MM.1S (cell line): ENCODE results near the gene PROX2.

Source experiments
- DNase-seq: peaks from one replicate; pipeline ENCODE4 v3.0.0-alpha.2; 2015
- H2AFZ ChIP-seq: fragments of 300-600 bp; sonication (generic); 2 replicates; pipeline ENCODE4 v1.6.0; 2016; ENCODE audit warnings: antibody characterized with exemption, low read length
- H3F3A ChIP-seq: fragments of 300-600 bp; sonication (generic); 2 replicates; pipeline ENCODE4 v1.6.1; 2016; ENCODE audit warnings: mild to moderate bottlenecking, antibody characterized with exemption, low read length, moderate library complexity, mixed read lengths; ENCODE audit not compliant: insufficient read depth
- H3K27ac ChIP-seq: fragments of 300-600 bp; sonication (generic); 2 replicates; pipeline ENCODE4 v1.5.1; 2016; ENCODE audit warnings: mild to moderate bottlenecking, low read length
- H3K27me3 ChIP-seq: fragments of 300-600 bp; sonication (generic); replicated peaks from 2 replicates; pipeline ENCODE4 v1.6.0; 2016; ENCODE audit warnings: low read length; ENCODE audit not compliant: insufficient read depth
- H3K36me3 ChIP-seq: fragments of 300-600 bp; sonication (generic); replicated peaks from 2 replicates; pipeline ENCODE4 v1.6.1; 2016; ENCODE audit warnings: mild to moderate bottlenecking, low read length, mixed read lengths; ENCODE audit not compliant: insufficient read depth
- H3K4me1 ChIP-seq: fragments of 300-600 bp; sonication (generic); 2 replicates; pipeline ENCODE4 v1.6.1; 2016; ENCODE audit warnings: low read length, mixed read lengths
- H3K4me2 ChIP-seq: fragments of 300-600 bp; sonication (generic); 2 replicates; pipeline ENCODE4 v1.6.0; 2016; ENCODE audit warnings: low read depth, low read length
- H3K4me3 ChIP-seq: fragments of 300-600 bp; sonication (generic); 2 replicates; pipeline ENCODE4 v1.5.1; 2016; ENCODE audit warnings: low read length, mixed read lengths
- H3K79me2 ChIP-seq: fragments of 300-600 bp; sonication (generic); 2 replicates; pipeline ENCODE4 v1.6.1; 2016; ENCODE audit warnings: mixed run types, low read length, mixed read lengths
- H3K9ac ChIP-seq: fragments of 300-600 bp; sonication (generic); 2 replicates; pipeline ENCODE4 v1.6.1; 2016; ENCODE audit warnings: low read length, mixed read lengths
- H3K9me2 ChIP-seq: fragments of 300-600 bp; sonication (generic); replicated peaks from 2 replicates; pipeline ENCODE4 v1.6.1; 2016; ENCODE audit warnings: mild to moderate bottlenecking, low read length, mixed read lengths; ENCODE audit not compliant: insufficient read depth
- H3K9me3 ChIP-seq: fragments of 300-600 bp; sonication (generic); replicated peaks from 2 replicates; pipeline ENCODE4 v1.6.1; 2016; ENCODE audit warnings: mild to moderate bottlenecking, low read length, mixed read lengths; ENCODE audit not compliant: insufficient read depth
- H4K20me1 ChIP-seq: fragments of 300-600 bp; sonication (generic); 2 replicates; pipeline ENCODE4 v1.6.1; 2016; ENCODE audit warnings: mild to moderate bottlenecking, low read length, moderate library complexity, mixed read lengths; ENCODE audit not compliant: insufficient read depth
- EZH2 ChIP-seq: fragments of 300-600 bp; sonication (generic); optimal IDR thresholded peaks from 2 replicates; pipeline ENCODE3; 2017; ENCODE audit warnings: low read depth, mild to moderate bottlenecking, antibody characterized with exemption, low read length, mixed read lengths
- EZH2phosphoT487 ChIP-seq: fragments of 300-600 bp; sonication (generic); IDR thresholded peaks from 2 replicates; pipeline ENCODE4 v1.6.1; 2018; ENCODE audit warnings: antibody characterized with exemption, low read length
- TF ChIP-seq, protein P1 (sequence below): fragments of 300-600 bp; sonication (generic); IDR thresholded peaks from 2 replicates; pipeline ENCODE4 v1.5.1; 2016; ENCODE audit warnings: antibody characterized with exemption, low read length, mixed read lengths

PROX2 gene

DNA sequence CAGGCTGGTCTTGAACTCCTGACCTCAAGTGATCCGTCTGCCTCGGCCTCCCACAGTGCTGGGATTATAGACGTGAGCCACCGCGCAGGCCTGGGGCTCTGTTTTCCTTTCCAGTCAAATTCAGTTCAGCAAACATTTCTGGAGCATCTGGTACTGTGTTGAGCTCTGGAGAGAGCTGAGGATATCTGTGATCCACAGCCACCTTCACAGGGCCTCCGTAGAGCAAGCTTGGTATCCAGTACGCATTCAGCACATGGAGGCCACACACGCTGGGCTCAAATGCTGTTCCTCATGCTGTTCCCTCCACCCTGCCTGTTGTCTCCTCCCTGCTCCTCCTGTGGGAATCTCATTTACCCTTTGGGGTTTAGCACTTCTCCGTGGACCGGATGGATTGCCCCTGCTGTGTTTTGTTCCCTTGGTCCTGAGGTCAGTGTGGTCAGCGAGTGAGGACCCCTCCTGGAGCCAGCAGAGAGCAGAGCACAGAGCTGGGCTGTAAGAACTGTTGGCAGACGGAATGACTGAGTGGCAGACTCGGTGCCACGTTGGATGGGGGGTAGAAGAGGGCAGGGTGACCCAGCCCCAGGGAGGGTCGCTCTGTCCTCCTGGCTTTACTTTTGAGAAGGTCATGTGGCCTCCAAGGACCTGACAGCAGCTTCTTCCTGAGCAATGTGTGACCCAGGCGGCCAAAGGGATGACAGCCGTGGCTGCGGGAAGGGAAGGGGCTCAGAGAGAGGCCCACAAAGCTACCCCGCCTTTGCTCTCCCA is 46.2 kb upstream of the PROX2 start:
- no peaks in the 10 kb centered on the region for H4K20me1 ChIP-seq
- H2AFZ ChIP-seq, result peak overlapping the region; percentile 80
- H3K9me2 ChIP-seq, result no peaks in the 10 kb centered on the region
- no peaks in the 10 kb centered on the region for H3K9me3 ChIP-seq
- no peaks in the 10 kb centered on the region for H3K4me1 ChIP-seq
- no peaks in the 10 kb centered on the region for H3K79me2 ChIP-seq
- no peaks in the 10 kb centered on the region for H3K27me3 ChIP-seq
- peak overlapping the region; percentile 70 for H3K4me2 ChIP-seq
- H3F3A ChIP-seq, result no peaks in the 10 kb centered on the region
- no peak overlapping the region for H3K27ac ChIP-seq
- peak overlapping the region; percentile 74 for H3K4me3 ChIP-seq
- no peaks in the 10 kb centered on the region for H3K36me3 ChIP-seq
- H3K9ac ChIP-seq, result peak overlapping the region; percentile 72; the same call in 1 of the 2 replicates
- DNase-seq, result no peak
- TF ChIP-seq EZH2phosphoT487, result no peak
- no peak for TF ChIP-seq EZH2
- TF ChIP-seq, protein P1, sequence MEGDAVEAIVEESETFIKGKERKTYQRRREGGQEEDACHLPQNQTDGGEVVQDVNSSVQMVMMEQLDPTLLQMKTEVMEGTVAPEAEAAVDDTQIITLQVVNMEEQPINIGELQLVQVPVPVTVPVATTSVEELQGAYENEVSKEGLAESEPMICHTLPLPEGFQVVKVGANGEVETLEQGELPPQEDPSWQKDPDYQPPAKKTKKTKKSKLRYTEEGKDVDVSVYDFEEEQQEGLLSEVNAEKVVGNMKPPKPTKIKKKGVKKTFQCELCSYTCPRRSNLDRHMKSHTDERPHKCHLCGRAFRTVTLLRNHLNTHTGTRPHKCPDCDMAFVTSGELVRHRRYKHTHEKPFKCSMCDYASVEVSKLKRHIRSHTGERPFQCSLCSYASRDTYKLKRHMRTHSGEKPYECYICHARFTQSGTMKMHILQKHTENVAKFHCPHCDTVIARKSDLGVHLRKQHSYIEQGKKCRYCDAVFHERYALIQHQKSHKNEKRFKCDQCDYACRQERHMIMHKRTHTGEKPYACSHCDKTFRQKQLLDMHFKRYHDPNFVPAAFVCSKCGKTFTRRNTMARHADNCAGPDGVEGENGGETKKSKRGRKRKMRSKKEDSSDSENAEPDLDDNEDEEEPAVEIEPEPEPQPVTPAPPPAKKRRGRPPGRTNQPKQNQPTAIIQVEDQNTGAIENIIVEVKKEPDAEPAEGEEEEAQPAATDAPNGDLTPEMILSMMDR, result no peak

DNA sequence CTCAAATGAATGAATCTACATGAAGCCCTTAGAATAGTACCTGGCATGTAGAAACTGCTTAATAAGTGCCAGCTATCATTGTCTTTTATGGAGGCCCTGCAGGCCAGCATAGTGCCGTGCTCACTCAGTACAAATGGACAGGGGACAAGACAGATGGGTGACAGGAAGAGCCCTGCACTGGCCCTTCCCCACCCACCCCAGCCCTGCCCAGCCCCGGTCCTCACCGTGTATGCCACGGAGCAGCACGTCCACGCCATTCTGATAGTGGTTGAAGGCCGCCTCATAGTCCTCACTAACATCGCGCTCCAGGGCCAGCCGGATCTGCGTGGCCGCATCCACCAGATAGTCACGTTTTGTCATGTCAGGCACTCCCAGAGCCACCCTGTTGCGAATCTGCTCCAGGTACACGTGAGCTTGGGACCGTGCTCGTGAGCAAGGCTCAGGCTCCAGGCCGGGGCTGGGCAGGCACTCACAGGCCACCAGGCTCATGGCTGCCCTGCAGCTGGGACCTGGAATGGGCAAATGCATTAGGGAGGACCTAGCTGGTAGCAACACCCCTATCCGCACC is 45.2 kb upstream of the PROX2 start:
- H3K36me3 ChIP-seq, result no peaks in the 10 kb centered on the region
- H4K20me1 ChIP-seq, result no peaks in the 10 kb centered on the region
- no peak overlapping the region for H3K9ac ChIP-seq
- no peaks in the 10 kb centered on the region for H3F3A ChIP-seq
- H3K4me2 ChIP-seq, result no peak overlapping the region
- no peaks in the 10 kb centered on the region for H3K4me1 ChIP-seq
- TF ChIP-seq EZH2 (no peak), EZH2phosphoT487 (no peak)
- TF ChIP-seq, protein P1, result no peak
- H3K79me2 ChIP-seq, result no peaks in the 10 kb centered on the region
- no peak overlapping the region for H3K4me3 ChIP-seq
- no peaks in the 10 kb centered on the region for H3K27me3 ChIP-seq
- no peaks in the 10 kb centered on the region for H3K9me3 ChIP-seq
- DNase-seq, result no peak
- H3K27ac ChIP-seq, result no peak overlapping the region
- H3K9me2 ChIP-seq, result no peaks in the 10 kb centered on the region
- no peak overlapping the region for H2AFZ ChIP-seq

DNA sequence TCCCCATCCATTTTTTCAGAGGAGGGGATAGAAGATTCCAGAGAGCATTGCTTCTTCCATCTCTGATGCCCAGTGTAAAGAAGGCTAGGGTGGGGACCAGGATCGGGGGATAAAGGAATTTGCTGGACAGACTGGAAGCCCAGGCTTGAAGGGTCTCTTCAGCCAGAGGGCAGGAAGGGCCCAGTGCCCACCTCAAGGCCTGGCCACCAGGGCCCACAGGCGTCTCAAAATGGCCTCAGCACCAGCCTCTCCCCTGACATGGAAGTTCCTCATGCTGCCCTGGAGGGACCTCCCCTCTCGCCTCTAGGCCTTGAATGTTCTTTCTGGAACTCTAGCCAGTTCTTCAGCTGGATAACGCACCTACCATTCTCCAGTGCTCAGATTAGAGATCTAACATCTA is 44.3 kb upstream of the PROX2 start:
- DNase-seq, result no peak
- no peaks in the 10 kb centered on the region for H3K36me3 ChIP-seq
- H3K9ac ChIP-seq, result no peak overlapping the region
- no peaks in the 10 kb centered on the region for H4K20me1 ChIP-seq
- no peaks in the 10 kb centered on the region for H3K9me3 ChIP-seq
- no peaks in the 10 kb centered on the region for H3K79me2 ChIP-seq
- H3K4me2 ChIP-seq, result no peak overlapping the region
- no peaks in the 10 kb centered on the region for H3F3A ChIP-seq
- no peaks in the 10 kb centered on the region for H3K9me2 ChIP-seq
- no peak overlapping the region for H2AFZ ChIP-seq
- TF ChIP-seq, protein P1, result no peak
- TF ChIP-seq EZH2, result no peak
- TF ChIP-seq EZH2phosphoT487, result no peak
- no peaks in the 10 kb centered on the region for H3K4me1 ChIP-seq
- H3K4me3 ChIP-seq, result no peak overlapping the region
- H3K27me3 ChIP-seq, result no peaks in the 10 kb centered on the region
- no peak overlapping the region for H3K27ac ChIP-seq
